Uterus (tissue), 2 donors: Measurements from ENCODE around the gene PRODH2.

Source experiments
- POLR2A ChIP-seq, 2 donors: fragments of 450-650 bp; IDR thresholded peaks; one replicate each; pipeline ENCODE4 v1.6.1; 2016; ENCODE audit warnings: antibody characterized with exemption in 2 of 2, mild to moderate bottlenecking in 1 of 2, moderate library complexity in 1 of 2
- TF ChIP-seq, protein P1 (sequence below), 4 experiments: fragments of 200-600 bp in 2 of 4; fragments of 450-650 bp in 2 of 4; sonication (generic) in 2 of 4; IDR thresholded peaks; one replicate each; pipeline ENCODE4 v1.5.1; 2016 to 2019; ENCODE audit warnings: antibody characterized with exemption in 4 of 4, mild to moderate bottlenecking in 2 of 4, moderate library complexity in 1 of 4

GRCh38 chr19:35848486-35848885 is 35.8 kb upstream of the PRODH2 start:
- no peak for TF ChIP-seq POLR2A (IDR thresholded peaks at IDR 0.05)
- TF ChIP-seq, protein P1, sequence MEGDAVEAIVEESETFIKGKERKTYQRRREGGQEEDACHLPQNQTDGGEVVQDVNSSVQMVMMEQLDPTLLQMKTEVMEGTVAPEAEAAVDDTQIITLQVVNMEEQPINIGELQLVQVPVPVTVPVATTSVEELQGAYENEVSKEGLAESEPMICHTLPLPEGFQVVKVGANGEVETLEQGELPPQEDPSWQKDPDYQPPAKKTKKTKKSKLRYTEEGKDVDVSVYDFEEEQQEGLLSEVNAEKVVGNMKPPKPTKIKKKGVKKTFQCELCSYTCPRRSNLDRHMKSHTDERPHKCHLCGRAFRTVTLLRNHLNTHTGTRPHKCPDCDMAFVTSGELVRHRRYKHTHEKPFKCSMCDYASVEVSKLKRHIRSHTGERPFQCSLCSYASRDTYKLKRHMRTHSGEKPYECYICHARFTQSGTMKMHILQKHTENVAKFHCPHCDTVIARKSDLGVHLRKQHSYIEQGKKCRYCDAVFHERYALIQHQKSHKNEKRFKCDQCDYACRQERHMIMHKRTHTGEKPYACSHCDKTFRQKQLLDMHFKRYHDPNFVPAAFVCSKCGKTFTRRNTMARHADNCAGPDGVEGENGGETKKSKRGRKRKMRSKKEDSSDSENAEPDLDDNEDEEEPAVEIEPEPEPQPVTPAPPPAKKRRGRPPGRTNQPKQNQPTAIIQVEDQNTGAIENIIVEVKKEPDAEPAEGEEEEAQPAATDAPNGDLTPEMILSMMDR (IDR thresholded peaks at IDR 0.05): no peak
